NCI-H2081 treated with DMSO at 0.1 percent for 48 hours (cell line): ENCODE data around the gene PCGF5.
"Not testable (repeated sequence)": the region's sequence is repeated elsewhere in the genome, so short reads cannot be mapped to it uniquely, and the experiment has no call there.

Experiments
- DNase-seq: peaks from one replicate; lab custom pipeline; 2025; lab: John Stamatoyannopoulos, UW

PCGF5 gene

DNA sequence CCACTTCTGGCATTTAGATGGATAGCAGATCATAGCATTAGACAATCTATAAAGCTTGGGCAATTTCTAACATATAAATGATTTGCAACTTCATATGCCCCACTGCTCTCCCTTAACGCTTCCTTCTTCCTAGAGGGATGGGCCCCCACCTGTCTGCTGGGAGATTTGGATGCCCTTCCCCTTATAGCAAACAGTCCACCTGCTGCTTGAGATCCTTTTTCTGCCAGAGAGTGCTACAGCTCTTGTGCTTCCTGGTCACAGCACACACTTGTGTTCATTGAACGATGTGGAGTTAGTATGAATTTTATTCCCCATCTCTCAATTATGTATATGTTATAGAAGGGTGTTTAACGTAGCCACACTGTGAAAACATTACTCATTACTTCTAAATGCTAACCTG is 10.4 kb upstream of the PCGF5 start:
- DNase-seq: peak; percentile 41

DNA sequence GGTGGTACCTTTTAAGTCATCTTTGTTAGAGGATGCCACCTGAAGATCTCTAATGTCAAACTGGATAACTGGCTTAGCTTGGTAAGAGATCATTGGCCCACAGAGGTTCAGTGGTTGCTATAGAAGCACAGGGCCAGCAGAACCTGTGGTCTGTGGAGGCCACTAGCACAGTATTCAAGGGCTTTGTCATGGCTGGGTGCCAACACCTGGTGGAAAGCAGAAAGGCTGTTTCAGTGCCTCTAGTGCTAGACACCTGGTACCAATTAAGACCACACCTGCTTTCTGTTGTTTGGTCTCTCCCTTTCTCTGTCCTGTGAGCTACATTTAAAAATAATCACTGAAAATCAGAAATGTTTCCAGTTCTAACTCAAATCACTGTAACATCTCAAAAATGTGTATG is 10.0 kb upstream of the PCGF5 start:
- peak; percentile 87 for DNase-seq

GRCh38 chr10:91211675-91212074 is 8.8 kb upstream of the PCGF5 start:
- no peak for DNase-seq

- DNase-seq: no peak
These were observed 5.6 kb upstream of the PCGF5 start for GRCh38 chr10:91214911-91215310.

GRCh38 chr10:91215384-91215783 is 5.1 kb upstream of the PCGF5 start:
- no peak for DNase-seq

- DNase-seq: no peak
These were observed 881 bp upstream of the PCGF5 start for GRCh38 chr10:91219371-91220193.

DNA sequence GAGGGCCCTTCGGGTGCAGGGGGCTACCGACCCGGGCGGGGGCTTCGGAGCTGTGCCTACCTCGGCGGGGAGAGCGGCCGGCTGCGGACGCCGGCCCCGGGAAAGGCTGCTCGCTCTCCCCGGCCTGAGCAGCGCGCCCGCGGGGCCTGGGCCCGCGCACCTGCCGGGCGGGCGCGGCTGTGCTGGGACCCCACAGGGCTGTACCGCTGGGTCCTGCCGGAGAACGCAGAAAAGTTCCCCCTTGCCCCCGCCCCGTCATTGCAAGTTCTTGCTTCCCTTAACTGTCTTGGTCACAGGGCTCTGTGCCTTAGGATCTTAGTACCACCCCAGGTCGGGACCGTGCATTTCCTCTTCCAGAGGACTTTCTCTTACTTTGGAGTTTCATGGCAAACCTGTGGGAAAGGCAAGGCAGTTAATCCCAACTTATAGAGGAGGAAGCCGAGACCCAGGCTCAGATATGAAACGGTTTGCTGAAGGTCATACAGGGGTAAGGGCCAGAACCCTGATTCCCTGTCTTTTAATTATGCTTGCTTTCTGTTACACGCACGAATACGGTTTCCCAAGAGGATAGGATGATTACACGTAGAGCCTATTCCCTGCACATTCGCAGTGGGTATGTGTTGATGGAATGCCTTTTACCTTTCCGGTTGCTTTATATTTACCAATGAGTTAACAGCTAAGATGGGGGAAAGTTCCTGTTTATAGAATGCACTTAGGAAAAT is 652 bp downstream of the PCGF5 start:
- DNase-seq: no peak

DNA sequence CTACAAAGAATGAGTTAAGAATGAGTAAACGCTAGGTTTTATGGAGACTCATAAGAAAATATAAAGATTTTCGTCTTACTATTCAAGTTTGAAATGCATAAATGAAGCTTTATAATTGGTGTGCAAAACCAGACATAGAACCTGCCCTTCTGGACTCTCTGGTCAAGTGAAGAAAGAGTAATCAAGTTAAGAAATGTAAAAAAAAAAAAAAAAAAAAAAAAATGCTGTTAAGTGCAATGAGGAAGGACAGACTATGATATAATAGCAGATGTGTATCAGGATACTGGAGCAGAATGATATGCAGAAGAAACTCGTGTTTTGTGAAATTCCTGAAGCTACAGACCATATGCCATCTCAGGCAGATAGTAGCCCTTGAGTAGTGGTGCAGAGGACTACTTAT is 5.6 kb downstream of the PCGF5 start:
- DNase-seq: no peak

GRCh38 chr10:91227576-91227975 is 7.1 kb downstream of the PCGF5 start:
- DNase-seq: no peak

- DNase-seq: no peak
These were observed 9.2 kb downstream of the PCGF5 start for GRCh38 chr10:91229683-91230082.

DNA sequence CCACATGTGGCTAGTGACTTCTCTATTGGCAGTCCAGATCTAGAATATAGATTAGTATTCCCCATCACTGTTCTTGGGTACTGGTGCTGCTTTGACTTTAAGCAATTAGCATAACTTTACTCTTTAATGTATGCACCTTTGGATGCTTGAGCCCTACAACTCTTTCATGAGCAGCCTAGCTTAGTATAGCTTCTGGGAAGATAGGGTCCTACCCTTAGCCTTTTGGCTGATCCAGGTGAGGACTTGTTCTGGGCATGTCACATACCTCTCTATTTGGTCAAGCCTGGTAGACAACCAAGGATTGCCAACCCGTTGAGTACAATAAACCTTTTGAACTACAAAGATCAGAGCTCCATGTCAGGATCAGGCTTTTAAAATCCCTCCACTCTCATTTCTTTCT is 17.7 kb downstream of the PCGF5 start:
- DNase-seq: no peak

DNA sequence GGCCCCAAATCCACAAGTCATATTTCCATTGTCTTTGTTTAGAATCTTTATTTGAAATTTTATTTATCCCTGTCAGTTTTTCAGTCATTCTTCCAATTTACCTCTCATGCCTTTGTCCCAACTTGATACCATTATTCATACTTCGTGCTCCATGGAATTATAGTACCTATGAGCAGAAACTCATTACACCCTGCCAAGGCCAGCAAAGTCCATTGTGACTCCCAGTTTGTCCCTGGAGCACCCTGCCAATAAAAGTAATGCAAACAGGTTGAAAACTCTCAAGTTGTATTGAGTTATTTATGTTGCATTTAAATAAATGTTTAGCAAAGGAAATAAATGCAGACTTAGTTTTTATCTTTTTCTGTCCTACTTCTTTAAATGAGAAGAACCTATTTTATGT is 19.3 kb downstream of the PCGF5 start:
- DNase-seq: no peak

DNA sequence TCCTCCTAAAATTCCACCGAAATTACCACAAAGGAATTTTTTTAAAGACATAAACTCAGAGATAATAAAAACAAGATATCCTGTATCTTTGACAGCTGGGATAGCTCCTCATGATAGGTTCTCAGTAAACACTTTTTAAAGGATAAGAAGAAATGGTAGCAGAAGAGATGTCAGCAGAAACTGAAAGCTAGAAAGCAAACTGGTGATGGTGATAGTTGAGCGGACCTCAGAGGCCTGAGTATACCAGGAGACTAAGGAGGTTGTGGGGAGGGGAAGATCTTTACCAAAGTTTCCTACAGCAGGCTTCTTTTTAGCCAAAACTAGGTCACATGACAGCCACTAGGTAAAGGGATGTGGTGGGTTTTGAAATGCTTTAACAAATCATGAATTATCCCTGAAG is 22.5 kb downstream of the PCGF5 start:
- DNase-seq: no peak

DNA sequence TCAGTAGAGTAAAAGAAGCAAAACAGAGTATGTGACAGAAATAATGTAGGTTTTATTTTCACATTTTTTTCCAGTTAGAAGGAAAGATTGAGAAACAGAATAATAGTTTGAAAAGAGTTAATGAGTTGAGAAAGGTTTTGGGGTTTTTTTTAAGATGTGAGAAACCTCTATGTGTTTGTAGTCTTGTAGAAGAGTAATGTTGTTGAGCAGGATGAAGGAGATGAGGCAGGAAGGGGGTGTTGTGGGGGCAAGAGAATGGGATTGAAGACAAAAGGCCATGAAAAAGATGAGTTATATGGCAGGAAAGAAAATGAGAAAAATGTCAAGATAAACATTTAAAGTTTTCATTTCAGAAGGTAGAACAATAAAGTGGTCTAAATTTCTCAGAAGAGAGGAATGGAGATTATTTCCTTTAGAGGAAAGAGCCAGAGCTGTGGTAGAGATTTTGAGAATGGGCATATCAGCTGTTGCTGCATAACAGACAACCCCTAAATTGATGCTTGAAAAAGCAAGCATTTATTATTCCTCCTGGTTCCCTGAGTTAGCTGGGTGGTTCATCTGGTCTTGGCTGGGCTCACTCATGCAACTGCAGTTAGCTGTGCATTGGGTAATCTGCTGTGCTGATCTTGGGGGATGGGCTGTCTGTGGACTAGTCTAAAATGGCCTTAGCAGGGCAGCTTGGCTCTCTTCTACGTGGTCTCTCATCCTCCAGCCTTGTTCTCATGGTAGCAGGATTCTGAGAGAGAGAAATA is 27.1 kb downstream of the PCGF5 start:
- DNase-seq: no peak

- no peak for DNase-seq
These were observed 29.2 kb downstream of the PCGF5 start for GRCh38 chr10:91249700-91250099.

DNA sequence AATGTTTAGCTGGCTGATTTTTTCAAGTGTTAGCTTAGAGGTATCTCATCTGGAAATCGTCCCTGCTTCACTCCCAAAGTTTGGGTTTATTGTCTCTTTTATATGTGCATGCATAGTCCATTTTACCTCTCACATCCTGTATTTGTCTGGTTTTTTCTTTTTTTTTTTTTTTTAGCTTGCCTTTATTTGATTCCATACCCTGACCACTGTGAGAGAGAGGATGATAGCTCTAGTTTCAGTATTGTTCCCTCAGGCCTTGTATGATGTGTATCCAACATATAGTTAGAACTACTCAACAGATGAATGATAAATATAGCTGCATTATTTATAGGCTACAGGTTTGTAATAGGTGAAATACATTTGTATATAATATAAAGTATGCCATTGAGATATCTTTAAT is 29.9 kb downstream of the PCGF5 start:
- DNase-seq: no peak

GRCh38 chr10:91251430-91252056 is 31.1 kb downstream of the PCGF5 start:
- DNase-seq: no peak

- no peak for DNase-seq
These were observed 32.8 kb downstream of the PCGF5 start for GRCh38 chr10:91253300-91253699.

DNA sequence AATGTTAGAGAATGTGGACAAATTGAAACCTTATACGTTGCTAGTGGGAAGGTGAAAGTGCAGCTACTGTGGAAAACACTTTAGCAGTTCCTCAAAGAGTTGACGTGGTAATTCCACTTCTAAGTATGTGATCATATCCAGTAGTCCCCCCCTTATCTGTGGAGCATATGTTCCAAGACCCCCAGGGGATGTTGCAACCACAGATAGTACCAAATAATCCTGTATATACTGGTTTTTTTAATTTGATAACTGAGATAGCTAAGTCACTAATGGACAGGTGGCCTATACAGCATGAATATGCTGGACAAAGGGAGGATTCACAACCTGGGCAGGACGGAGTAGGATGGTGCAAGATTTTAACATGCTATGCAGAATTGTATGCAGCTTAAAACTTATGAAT is 36.8 kb downstream of the PCGF5 start:
- DNase-seq: no peak

GRCh38 chr10:91260417-91260816 is 40.0 kb downstream of the PCGF5 start:
- not testable (repeated sequence) for DNase-seq

GRCh38 chr10:91271886-91272285 is 51.4 kb downstream of the PCGF5 start:
- no peak for DNase-seq

DNA sequence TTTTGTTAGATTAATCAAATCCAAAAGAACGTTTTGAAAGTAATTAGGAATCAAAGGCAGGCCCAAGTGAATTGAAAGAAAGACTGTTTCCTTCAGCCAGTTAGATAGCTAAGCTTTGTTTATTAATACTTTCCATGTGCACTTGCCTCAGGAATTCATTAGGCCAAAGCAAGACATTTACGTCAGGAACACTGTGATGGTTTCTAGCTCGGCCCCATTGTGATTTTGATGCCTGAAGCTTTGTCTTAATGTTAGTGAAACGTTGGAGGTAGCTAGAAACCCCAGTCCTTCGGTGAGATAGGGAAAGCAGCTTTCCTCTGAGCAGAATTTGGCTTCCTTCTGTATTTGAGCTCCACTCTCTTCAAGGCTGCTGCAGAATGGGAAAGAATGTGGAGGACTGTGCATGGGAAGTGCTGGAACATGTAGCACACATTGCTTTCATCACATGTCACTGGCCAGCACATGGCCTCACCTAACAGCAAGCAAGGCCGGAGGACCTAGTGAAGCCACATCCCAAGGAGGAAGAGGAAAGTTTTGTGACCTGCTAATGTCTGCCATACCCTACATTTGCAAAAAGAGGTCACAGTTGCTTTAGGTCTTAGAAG is 64.1 kb downstream of the PCGF5 start:
- DNase-seq: no peak
